ENCODE results near the gene SASS6.
A peak's percentile ranks its signal among the peaks of the same experiment; 100 is the strongest.
"Not testable (repeated sequence)": the region's sequence is repeated elsewhere in the genome, so short reads cannot be mapped to it uniquely, and the experiment has no call there.

SASS6 gene

DNA sequence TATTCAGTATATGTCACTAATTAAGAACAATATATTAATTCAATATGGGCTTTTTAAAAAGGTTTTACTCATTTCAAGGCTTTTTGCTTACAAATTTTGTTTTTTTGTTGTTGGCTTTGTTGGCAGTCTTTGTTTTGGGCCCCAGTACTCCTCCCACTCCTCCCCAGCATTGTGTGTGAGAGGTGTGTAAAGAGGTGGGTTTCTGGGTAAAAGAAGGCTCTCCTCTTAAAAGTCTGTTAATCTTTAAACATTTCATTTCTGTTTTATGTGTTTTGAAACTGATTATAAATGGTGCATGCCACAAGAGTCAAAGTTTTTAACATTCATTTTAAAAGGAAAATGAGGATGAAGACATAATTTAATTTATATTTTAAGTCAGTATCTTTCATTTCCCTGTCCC is 79.6 kb downstream of the SASS6 start:
- FAIRE-seq (peak; percentile 61), DNase-seq (ENCODE audit: extremely low spot score, insufficient read length, low read depth) (no peak)

GRCh38 chr1:100051893-100052292 is 80.8 kb downstream of the SASS6 start:
- no peak for DNase-seq (ENCODE audit: extremely low spot score, insufficient read length, low read depth)
- FAIRE-seq: no peak

DNA sequence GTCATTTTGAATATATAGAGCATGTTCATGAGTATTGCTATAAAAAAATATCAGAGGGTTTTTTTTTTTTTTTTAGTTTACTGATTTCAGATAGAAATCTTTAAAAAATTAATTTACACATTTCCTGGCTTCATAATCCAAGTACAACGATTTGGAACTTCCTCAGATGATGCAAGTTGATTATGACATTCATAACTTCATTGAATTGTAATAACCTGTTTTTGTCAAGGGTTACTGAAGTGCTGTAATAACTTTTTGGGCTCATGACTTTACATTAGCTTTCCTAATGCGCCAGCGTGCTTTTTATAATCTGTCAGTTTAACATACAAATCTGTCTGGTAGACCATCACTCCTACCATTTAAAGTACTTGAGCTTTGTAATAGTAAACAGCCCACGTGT is 81.3 kb downstream of the SASS6 start:
- DNase-seq (ENCODE audit: extremely low spot score, insufficient read length, low read depth) (no peak), FAIRE-seq (no peak)

DNA sequence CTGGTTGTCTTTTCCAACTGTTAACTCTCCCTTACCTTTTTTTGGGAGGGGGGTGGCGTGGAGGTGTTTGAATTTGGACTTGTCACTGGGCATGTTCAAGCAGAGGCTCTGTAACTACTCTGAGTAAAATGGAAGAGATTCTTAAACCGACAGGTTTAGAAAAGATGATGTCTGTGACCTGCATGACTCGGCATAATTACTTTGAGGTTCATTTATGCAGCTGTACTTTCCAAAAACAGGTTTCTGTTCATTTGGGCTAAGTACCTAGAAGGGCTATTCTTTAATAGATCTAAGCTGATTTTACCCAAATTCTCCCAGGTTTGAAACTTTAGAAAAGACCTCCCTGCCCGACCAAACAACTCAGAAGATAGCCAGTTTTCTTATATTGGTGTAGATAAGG is 82.6 kb downstream of the SASS6 start:
- no peak for FAIRE-seq

GRCh38 chr1:100047235-100047708 is 85.5 kb downstream of the SASS6 start:
- not testable (repeated sequence) for DNase-seq (ENCODE audit: extremely low spot score, insufficient read length, low read depth); FAIRE-seq

More for the DNA sequence above, 82.6 kb downstream of the SASS6 start:
- DNase-seq (ENCODE audit: extremely low spot score, insufficient read length, low read depth): no peak

GRCh38 chr1:100045206-100045605 is 87.5 kb downstream of the SASS6 start:
- FAIRE-seq (peak; percentile 15), DNase-seq (ENCODE audit: extremely low spot score, insufficient read length, low read depth) (no peak)

- FAIRE-seq (peak; percentile 36), DNase-seq (ENCODE audit: extremely low spot score, insufficient read length, low read depth) (no peak)
Observed at GRCh38 chr1:100039591-100039990, 93.1 kb downstream of the SASS6 start.

- DNase-seq (ENCODE audit: extremely low spot score, insufficient read length, low read depth): no peak
- FAIRE-seq: peak; percentile 88
Observed at GRCh38 chr1:100038660-100039287, 94.0 kb downstream of the SASS6 start.

- FAIRE-seq (peak; percentile 86), DNase-seq (ENCODE audit: extremely low spot score, insufficient read length, low read depth) (peak; percentile 73)
Observed at GRCh38 chr1:100037927-100038659, 94.6 kb downstream of the SASS6 start.

- DNase-seq (ENCODE audit: extremely low spot score, insufficient read length, low read depth) (no peak), FAIRE-seq (no peak)
Observed at GRCh38 chr1:100037656-100037926, 95.1 kb downstream of the SASS6 start.

GRCh38 chr1:100036718-100037655 is 95.7 kb downstream of the SASS6 start:
- peak; percentile 79 for FAIRE-seq
- no peak for DNase-seq (ENCODE audit: extremely low spot score, insufficient read length, low read depth)

- no peak for FAIRE-seq
- DNase-seq (ENCODE audit: extremely low spot score, insufficient read length, low read depth): no peak
Observed at GRCh38 chr1:100035214-100035613, 97.5 kb downstream of the SASS6 start.

DNA sequence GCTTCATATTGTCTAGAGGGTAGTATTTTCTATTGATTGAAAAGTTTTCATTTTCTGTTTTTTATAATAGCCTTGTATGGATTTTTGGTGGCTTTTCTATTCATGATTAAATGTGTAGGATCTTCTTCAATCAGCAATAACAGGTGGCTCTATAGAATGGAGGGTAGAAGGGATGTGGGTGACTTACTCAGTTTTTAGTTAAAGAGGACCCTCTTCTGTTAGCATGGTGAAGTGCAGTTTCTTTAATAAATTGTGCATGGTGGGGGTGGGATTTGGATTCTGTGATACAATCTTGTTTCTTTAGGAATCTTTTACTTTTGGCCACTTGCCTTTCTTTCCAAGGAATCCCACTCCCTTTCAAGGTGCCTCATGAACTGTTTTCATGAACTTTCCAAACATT is 98.3 kb downstream of the SASS6 start:
- FAIRE-seq (peak; percentile 81), DNase-seq (ENCODE audit: extremely low spot score, insufficient read length, low read depth) (no peak)

Measured in GM18507 (cell line).